Activated B cell treated with CpG ODN at 0.5 μM for 24 hours (primary cell): ENCODE data around the gene LILRB2. TPM values are rescaled to one million over a fixed set of nuclear protein-coding genes. Genes with fewer than 3 reads are reported as not detected.

Experiments used
- ATAC-seq: fragments of 200-7000 bp; cut with Tn5 transposase; one replicate; pipeline ENCODE4 v1.10.0; 2021; ENCODE audit warnings: low read depth, mild to moderate bottlenecking, moderate library complexity
- CTCF ChIA-PET: fragments of 350-600 bp; sonication (Branson Sonifier 250); formaldehyde crosslinking; loops from one replicate; lab custom pipeline; 2021; ENCODE audit warnings: antibody characterized with exemption; lab: Charles Lee
- POLR2A ChIA-PET: fragments of 350-600 bp; sonication (Branson Sonifier 250); formaldehyde crosslinking; loops from one replicate; lab custom pipeline; 2021; ENCODE audit warnings: antibody characterized with exemption; lab: Charles Lee
- DNase-seq: peaks from one replicate; pipeline ENCODE4 v3.0.0; 2022
- H3K27ac Mint-ChIP-seq: one replicate; pipeline ENCODE4 v1.8.0; 2020; ENCODE audit warnings: mixed read lengths
- H3K27me3 Mint-ChIP-seq: one replicate; pipeline ENCODE4 v1.8.0; 2021; ENCODE audit warnings: mixed read lengths
- H3K36me3 Mint-ChIP-seq: one replicate; pipeline ENCODE4 v1.8.0; 2021; ENCODE audit warnings: low read depth, mixed read lengths
- H3K4me1 Mint-ChIP-seq: one replicate; pipeline ENCODE4 v1.8.0; 2021; ENCODE audit warnings: mixed read lengths
- H3K4me3 Mint-ChIP-seq: one replicate; pipeline ENCODE4 v1.8.0; 2020; ENCODE audit warnings: mild to moderate bottlenecking, mixed read lengths
- H3K9me3 Mint-ChIP-seq: one replicate; pipeline ENCODE4 v1.8.0; 2020; ENCODE audit warnings: mixed read lengths
- intact Hi-C: fragments of 100-400 bp; cut with micrococcal nuclease; formaldehyde crosslinking; loops from one replicate; pipeline ENCODE4 v1.15.1; 2024
- total RNA-seq: library from RNA; stranded (reverse); gene quantifications from 2 replicates; pipeline ENCODE4 v1.2.3, GENCODE V29; 2022
- TF ChIP-seq, protein P1 (sequence below): fragments of 200-600 bp; IDR thresholded peaks from one replicate; pipeline ENCODE4 v1.8.0; 2022; ENCODE audit warnings: antibody characterized with exemption, mild to moderate bottlenecking

The LILRB2 gene
- total RNA-seq, 1 donor from 2014 or later = 7.9 TPM

DNA sequence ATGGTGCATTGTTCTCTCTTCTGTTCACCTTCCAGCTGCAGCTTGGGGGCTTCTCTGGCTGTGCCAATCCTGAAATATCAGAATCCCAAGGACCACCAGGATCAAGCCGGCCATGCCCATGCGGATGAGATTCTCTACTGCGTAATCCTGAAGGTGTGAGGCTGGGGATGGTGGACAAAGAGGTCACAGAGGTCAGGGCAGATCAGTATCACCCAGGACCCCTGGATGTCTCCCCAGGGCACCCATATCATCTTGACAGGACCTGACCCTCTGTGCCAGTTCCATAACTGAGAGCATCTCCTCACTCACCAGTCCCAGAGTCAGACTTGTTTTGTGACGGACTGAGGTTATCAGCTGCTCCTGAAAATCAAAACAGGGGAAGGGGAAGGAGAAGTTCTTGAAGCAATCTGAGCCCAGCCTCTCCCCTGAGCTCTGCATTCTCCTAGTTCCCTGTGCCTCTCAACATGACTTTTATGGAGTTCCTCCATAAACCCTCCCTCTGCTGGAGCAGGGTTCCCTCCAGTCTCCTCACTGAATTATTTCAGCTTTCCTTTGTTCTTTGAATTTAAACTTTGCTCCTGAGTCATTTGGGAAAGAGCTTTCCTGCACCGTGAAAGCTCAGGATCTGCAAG, 26.6 kb upstream of the LILRB2 start:
- CTCF ChIA-PET = no interaction called here
- DNase-seq (no peak), ATAC-seq (no peak)
- intact Hi-C loops = no loop called here
- Mint-ChIP-seq H3K4me1 (peaks cover 13% of the 10 kb centered on the region), H3K27me3 (peaks cover 35% of the 10 kb centered on the region), H3K36me3 (no peaks in the 10 kb centered on the region), H3K4me3 (no peak overlapping the region), H3K9me3 (no peaks in the 10 kb centered on the region), H3K27ac (no peak overlapping the region)
- POLR2A ChIA-PET = interaction anchor here (0.6 kb wide), 1 partner anchor 39 kb away, joined by 8 read pairs; no protein-coding TSS in a partner anchor
- TF ChIP-seq, protein P1, sequence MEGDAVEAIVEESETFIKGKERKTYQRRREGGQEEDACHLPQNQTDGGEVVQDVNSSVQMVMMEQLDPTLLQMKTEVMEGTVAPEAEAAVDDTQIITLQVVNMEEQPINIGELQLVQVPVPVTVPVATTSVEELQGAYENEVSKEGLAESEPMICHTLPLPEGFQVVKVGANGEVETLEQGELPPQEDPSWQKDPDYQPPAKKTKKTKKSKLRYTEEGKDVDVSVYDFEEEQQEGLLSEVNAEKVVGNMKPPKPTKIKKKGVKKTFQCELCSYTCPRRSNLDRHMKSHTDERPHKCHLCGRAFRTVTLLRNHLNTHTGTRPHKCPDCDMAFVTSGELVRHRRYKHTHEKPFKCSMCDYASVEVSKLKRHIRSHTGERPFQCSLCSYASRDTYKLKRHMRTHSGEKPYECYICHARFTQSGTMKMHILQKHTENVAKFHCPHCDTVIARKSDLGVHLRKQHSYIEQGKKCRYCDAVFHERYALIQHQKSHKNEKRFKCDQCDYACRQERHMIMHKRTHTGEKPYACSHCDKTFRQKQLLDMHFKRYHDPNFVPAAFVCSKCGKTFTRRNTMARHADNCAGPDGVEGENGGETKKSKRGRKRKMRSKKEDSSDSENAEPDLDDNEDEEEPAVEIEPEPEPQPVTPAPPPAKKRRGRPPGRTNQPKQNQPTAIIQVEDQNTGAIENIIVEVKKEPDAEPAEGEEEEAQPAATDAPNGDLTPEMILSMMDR = no peak

- Mint-ChIP-seq H3K27me3 (peaks cover 51% of the 10 kb centered on the region), H3K9me3 (no peaks in the 10 kb centered on the region)
These were observed 24.2 kb upstream of the LILRB2 start for GRCh38 chr19:54305141-54305540.

DNA sequence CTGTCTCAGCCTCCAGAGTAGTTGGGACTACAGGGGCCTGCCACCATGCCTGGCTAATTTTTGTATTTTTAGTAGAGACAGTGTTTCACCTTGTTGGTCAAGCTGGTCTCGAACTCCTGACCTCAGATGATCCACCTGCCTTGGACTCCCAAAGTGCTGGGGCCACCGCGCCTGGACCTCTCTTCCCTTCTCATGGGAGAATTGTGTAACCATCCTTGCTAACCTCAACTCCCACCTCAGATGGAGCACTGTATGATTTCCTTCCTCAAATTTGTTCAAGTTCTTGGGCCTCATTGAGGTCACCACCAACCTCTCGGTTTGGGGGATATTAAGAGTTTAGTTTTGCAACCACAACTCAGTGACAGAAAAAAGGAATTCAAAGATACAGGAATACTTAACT, 21.3 kb upstream of the LILRB2 start:
- H3K27me3 Mint-ChIP-seq = peaks cover 51% of the 10 kb centered on the region
- H3K27ac Mint-ChIP-seq = no peak overlapping the region
- H3K4me1 Mint-ChIP-seq = peaks cover 15% of the 10 kb centered on the region
- ATAC-seq = no peak
- DNase-seq = no peak
- ChIA-PET POLR2A (no interaction called here), CTCF (interaction anchor here (1.5 kb wide), 1 partner anchor 36 kb away, joined by 4 read pairs; no protein-coding TSS in a partner anchor)
- TF ChIP-seq, protein P1 = no peak
- no peak overlapping the region for H3K4me3 Mint-ChIP-seq
- no peaks in the 10 kb centered on the region for H3K9me3 Mint-ChIP-seq
- H3K36me3 Mint-ChIP-seq = no peaks in the 10 kb centered on the region
- intact Hi-C loops = no loop called here

More at GRCh38 chr19:54305141-54305540, 24.2 kb upstream of the LILRB2 start:
- intact Hi-C loops = no loop called here
- POLR2A ChIA-PET = no interaction called here
- ATAC-seq (no peak), DNase-seq (no peak)
- Mint-ChIP-seq H3K36me3 (no peaks in the 10 kb centered on the region), H3K27ac (no peak overlapping the region), H3K4me1 (peaks cover 8% of the 10 kb centered on the region), H3K4me3 (no peak overlapping the region)
- TF ChIP-seq, protein P1 = no peak
- CTCF ChIA-PET = interaction anchor here (2.2 kb wide), 1 partner anchor 39 kb away, joined by 8 read pairs; no protein-coding TSS in a partner anchor

- Mint-ChIP-seq H3K36me3 (no peaks in the 10 kb centered on the region), H3K4me1 (peaks cover 15% of the 10 kb centered on the region), H3K9me3 (no peaks in the 10 kb centered on the region), H3K27ac (no peak overlapping the region), H3K4me3 (no peak overlapping the region), H3K27me3 (peaks cover 35% of the 10 kb centered on the region)
- TF ChIP-seq, protein P1 = no peak
- ATAC-seq (no peak), DNase-seq (no peak)
- intact Hi-C loops = loop anchor here (10.0 kb wide), 1 partner anchor 135 kb away; no protein-coding TSS in a partner anchor
- ChIA-PET POLR2A (no interaction called here), CTCF (no interaction called here)
These were observed 18.6 kb upstream of the LILRB2 start for GRCh38 chr19:54299515-54299914.

DNA sequence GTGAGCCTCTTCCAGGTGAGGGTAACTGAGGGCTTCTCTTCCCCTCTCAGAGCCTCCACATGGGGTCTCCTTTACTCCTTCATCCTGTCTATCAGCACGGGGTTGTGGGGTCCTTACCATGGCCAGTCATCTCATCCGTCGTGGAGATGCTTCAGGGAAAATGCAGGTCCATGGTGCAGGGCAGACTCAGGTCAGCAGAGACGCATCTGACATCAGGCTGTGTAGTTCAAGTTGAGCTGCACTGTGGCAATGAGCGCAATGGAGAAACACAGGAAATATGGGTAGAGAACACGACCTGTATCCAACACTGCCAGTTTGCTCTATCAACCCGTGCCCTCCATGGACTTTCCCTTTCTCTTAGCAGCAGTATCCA, 18.2 kb upstream of the LILRB2 start:
- DNase-seq (no peak), ATAC-seq (no peak)
- no peaks in the 10 kb centered on the region for H3K36me3 Mint-ChIP-seq
- intact Hi-C loops = loop anchor here (10.0 kb wide), 1 partner anchor 134 kb away; no protein-coding TSS in a partner anchor
- no peak overlapping the region for H3K27ac Mint-ChIP-seq
- H3K4me3 Mint-ChIP-seq = no peak overlapping the region
- no peaks in the 10 kb centered on the region for H3K9me3 Mint-ChIP-seq
- peaks cover 37% of the 10 kb centered on the region for H3K27me3 Mint-ChIP-seq
- TF ChIP-seq, protein P1 = no peak
- ChIA-PET CTCF (no interaction called here), POLR2A (no interaction called here)
- H3K4me1 Mint-ChIP-seq = peaks cover 12% of the 10 kb centered on the region
